SK-N-SH treated with all-trans-retinoic acid at 6 μM for 48 hours (cell line): Measurements from ENCODE around the gene MCCD1.
A peak's percentile ranks its signal among the peaks of the same experiment; 100 is the strongest.
"Not testable (repeated sequence)": the region's sequence is repeated elsewhere in the genome, so short reads cannot be mapped to it uniquely, and the experiment has no call there.

Source experiments
- ATAC-seq: fragments of 200-7000 bp; cut with Tn5 transposase; 3 replicates; pipeline ENCODE4 v1.9.1; 2020; ENCODE audit warnings: mild to moderate bottlenecking, moderate library complexity
- ARNTL ChIP-seq: fragments of 450-650 bp; formaldehyde crosslinking; IDR thresholded peaks from 2 replicates; pipeline ENCODE4 v1.5.0; 2020; ENCODE audit warnings: low read depth, mild to moderate bottlenecking, moderate library complexity, borderline replicate concordance
- BACH2 ChIP-seq: fragments of 250-450 bp; sonication (Bioruptor Pico); IDR thresholded peaks from 2 replicates; pipeline ENCODE4 v1.9.0; 2021; ENCODE audit warnings: mild to moderate bottlenecking, borderline replicate concordance
- CSDC2 ChIP-seq: fragments of 250-450 bp; sonication (Bioruptor Pico); IDR thresholded peaks from 2 replicates; pipeline ENCODE4 v1.5.0; 2020; ENCODE audit warnings: mild to moderate bottlenecking, moderate library complexity
- GLIS3 ChIP-seq: fragments of 250-450 bp; sonication (Bioruptor Pico); IDR thresholded peaks from 2 replicates; pipeline ENCODE4 v1.5.0; 2020; ENCODE audit warnings: mild to moderate bottlenecking, moderate library complexity
- ISL1 ChIP-seq: fragments of 250-450 bp; sonication (Bioruptor Pico); IDR thresholded peaks from 2 replicates; pipeline ENCODE4 v2.1.2; 2022; ENCODE audit warnings: mild to moderate bottlenecking, moderate library complexity
- OSR1 ChIP-seq: fragments of 250-450 bp; sonication (Bioruptor Pico); IDR thresholded peaks from 2 replicates; pipeline ENCODE4 v1.8.0; 2022; ENCODE audit warnings: moderate library complexity, mild to moderate bottlenecking, inconsistent platforms
- PPARA ChIP-seq: fragments of 250-450 bp; sonication (Bioruptor Pico); IDR thresholded peaks from 2 replicates; pipeline ENCODE4 v1.5.0; 2020; ENCODE audit warnings: mild to moderate bottlenecking, borderline replicate concordance
- RARB ChIP-seq: fragments of 250-450 bp; sonication (Bioruptor Pico); IDR thresholded peaks from 2 replicates; pipeline ENCODE4 v1.8.0; 2021; ENCODE audit warnings: mild to moderate bottlenecking, moderate library complexity
- SNAI2 ChIP-seq: fragments of 250-450 bp; sonication (Bioruptor Pico); IDR thresholded peaks from 2 replicates; pipeline ENCODE4 v1.5.0; 2020; ENCODE audit warnings: mild to moderate bottlenecking, moderate library complexity
- TCF4 ChIP-seq: fragments of 250-450 bp; sonication (Bioruptor Pico); IDR thresholded peaks from 2 replicates; pipeline ENCODE4 v1.8.0; 2021; ENCODE audit warnings: mild to moderate bottlenecking, moderate library complexity, borderline replicate concordance
- ZC3H10 ChIP-seq: fragments of 250-450 bp; sonication (Bioruptor Pico); IDR thresholded peaks from 2 replicates; pipeline ENCODE4 v1.5.1; 2021; ENCODE audit warnings: mild to moderate bottlenecking, moderate library complexity
- ZFP3 ChIP-seq: fragments of 250-450 bp; sonication (Bioruptor Pico); IDR thresholded peaks from 2 replicates; pipeline ENCODE4 v1.5.0; 2020; ENCODE audit warnings: mild to moderate bottlenecking, moderate library complexity
- ZNF565 ChIP-seq: fragments of 450-650 bp; formaldehyde crosslinking; conservative IDR thresholded peaks from 2 replicates; pipeline ENCODE4 v1.5.0; 2020; ENCODE audit warnings: low read depth, mild to moderate bottlenecking, moderate library complexity
- ZNF70 ChIP-seq: fragments of 450-650 bp; formaldehyde crosslinking; IDR thresholded peaks from 2 replicates; pipeline ENCODE4 v1.5.0; 2020; ENCODE audit warnings: mild to moderate bottlenecking, moderate library complexity
- ZNF8 ChIP-seq: fragments of 450-650 bp; formaldehyde crosslinking; IDR thresholded peaks from 2 replicates; pipeline ENCODE4 v1.5.0; 2020; ENCODE audit warnings: mild to moderate bottlenecking, moderate library complexity
- TF ChIP-seq, protein P1 (sequence below): fragments of 250-450 bp; sonication (Bioruptor Pico); IDR thresholded peaks from 2 replicates; pipeline ENCODE4 v1.5.1; 2021; ENCODE audit warnings: mild to moderate bottlenecking, moderate library complexity
- TF ChIP-seq, protein P2 (sequence below): fragments of 250-450 bp; sonication (Bioruptor Pico); IDR thresholded peaks from 2 replicates; pipeline ENCODE4 v1.5.1; 2020; ENCODE audit warnings: low read depth, mild to moderate bottlenecking, moderate library complexity
- TF ChIP-seq, protein P3 (sequence below): fragments of 250-450 bp; sonication (Bioruptor Pico); IDR thresholded peaks from 2 replicates; pipeline ENCODE4 v1.8.0; 2020; ENCODE audit warnings: mild to moderate bottlenecking, moderate library complexity, borderline replicate concordance
- TF ChIP-seq, protein P4 (sequence below): fragments of 250-450 bp; sonication (Bioruptor Pico); IDR thresholded peaks from 2 replicates; pipeline ENCODE4 v1.5.0; 2020; ENCODE audit warnings: mild to moderate bottlenecking, moderate library complexity

MCCD1 gene

DNA sequence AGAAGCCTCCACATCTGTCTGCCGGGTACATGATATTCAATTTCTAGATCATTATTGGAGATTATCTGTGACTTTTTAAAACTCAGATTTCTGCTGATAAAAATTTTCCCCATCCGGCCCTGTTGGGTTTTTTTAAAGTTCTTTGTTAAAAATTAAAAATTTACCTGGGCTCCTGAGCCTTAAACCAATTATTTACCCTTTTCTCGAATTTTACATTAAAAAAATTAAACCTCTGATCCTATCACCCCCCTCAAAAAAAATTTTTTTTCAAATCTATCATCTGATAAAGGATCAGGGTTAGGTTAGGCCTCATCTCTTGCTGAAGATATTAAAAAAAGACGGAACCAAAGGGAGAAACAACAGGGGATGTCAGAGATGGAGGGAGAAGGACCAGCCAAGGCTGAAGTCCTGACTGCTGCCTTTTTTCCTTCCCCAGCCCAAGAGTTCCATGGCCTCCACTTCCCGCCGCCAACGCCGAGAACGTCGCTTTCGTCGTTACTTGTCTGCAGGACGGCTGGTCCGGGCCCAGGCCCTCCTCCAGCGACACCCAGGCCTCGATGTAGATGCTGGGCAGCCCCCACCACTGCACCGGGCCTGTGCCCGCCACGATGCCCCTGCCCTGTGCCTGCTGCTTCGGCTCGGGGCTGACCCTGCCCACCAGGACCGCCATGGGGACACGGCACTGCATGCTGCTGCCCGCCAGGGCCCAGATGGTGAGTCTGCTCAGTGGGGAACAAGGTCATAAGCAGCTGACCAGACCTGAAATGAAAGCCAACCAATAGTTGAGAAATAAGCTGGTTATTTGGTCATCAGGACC lies 19.2 kb downstream of the MCCD1 start:
- TF ChIP-seq ZNF565 (CRISPR knock-in tag) (no peak), ZNF8 (no peak), TCF4 (CRISPR knock-in tag) (no peak), BACH2 (CRISPR knock-in tag) (no peak), PPARA (CRISPR knock-in tag) (no peak), OSR1 (CRISPR knock-in tag) (no peak), ISL1 (CRISPR knock-in tag) (no peak), ZC3H10 (CRISPR knock-in tag) (no peak), CSDC2 (CRISPR knock-in tag) (peak; percentile 82; the same call in 1 of the 2 replicates)
- TF ChIP-seq, protein P1, sequence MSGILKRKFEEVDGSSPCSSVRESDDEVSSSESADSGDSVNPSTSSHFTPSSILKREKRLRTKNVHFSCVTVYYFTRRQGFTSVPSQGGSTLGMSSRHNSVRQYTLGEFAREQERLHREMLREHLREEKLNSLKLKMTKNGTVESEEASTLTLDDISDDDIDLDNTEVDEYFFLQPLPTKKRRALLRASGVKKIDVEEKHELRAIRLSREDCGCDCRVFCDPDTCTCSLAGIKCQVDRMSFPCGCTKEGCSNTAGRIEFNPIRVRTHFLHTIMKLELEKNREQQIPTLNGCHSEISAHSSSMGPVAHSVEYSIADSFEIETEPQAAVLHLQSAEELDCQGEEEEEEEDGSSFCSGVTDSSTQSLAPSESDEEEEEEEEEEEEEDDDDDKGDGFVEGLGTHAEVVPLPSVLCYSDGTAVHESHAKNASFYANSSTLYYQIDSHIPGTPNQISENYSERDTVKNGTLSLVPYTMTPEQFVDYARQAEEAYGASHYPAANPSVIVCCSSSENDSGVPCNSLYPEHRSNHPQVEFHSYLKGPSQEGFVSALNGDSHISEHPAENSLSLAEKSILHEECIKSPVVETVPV (CRISPR knock-in tag), result peak; percentile 25; the same call in 1 of the 2 replicates
- TF ChIP-seq, protein P2, sequence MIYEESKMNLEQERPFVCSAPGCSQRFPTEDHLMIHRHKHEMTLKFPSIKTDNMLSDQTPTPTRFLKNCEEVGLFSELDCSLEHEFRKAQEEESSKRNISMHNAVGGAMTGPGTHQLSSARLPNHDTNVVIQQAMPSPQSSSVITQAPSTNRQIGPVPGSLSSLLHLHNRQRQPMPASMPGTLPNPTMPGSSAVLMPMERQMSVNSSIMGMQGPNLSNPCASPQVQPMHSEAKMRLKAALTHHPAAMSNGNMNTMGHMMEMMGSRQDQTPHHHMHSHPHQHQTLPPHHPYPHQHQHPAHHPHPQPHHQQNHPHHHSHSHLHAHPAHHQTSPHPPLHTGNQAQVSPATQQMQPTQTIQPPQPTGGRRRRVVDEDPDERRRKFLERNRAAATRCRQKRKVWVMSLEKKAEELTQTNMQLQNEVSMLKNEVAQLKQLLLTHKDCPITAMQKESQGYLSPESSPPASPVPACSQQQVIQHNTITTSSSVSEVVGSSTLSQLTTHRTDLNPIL (CRISPR knock-in tag), result no peak
- ATAC-seq, result peak; percentile 6; the same call in 2 of the 3 replicates

DNA sequence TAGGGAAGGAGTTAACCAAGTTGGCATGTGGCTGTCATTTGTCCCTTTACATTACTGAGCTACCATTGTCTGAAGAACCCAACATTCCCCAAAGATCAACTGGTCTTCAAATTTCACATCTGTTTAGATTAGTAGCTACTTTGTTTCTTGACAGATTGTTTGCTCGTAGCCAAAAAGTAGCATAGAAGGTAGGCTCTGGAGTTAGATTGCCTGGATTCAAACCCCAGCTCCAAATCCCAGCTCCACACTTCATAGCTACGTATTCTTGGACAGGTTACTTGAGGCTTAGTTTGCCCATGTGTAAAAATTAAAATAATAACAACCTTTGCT lies 19.7 kb downstream of the MCCD1 start:
- TF ChIP-seq RARB (CRISPR knock-in tag) (no peak), ZNF565 (CRISPR knock-in tag) (no peak), SNAI2 (CRISPR knock-in tag) (no peak), ZFP3 (no peak)
- TF ChIP-seq, protein P3, sequence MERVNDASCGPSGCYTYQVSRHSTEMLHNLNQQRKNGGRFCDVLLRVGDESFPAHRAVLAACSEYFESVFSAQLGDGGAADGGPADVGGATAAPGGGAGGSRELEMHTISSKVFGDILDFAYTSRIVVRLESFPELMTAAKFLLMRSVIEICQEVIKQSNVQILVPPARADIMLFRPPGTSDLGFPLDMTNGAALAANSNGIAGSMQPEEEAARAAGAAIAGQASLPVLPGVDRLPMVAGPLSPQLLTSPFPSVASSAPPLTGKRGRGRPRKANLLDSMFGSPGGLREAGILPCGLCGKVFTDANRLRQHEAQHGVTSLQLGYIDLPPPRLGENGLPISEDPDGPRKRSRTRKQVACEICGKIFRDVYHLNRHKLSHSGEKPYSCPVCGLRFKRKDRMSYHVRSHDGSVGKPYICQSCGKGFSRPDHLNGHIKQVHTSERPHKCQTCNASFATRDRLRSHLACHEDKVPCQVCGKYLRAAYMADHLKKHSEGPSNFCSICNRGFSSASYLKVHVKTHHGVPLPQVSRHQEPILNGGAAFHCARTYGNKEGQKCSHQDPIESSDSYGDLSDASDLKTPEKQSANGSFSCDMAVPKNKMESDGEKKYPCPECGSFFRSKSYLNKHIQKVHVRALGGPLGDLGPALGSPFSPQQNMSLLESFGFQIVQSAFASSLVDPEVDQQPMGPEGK (CRISPR knock-in tag), result no peak
- TF ChIP-seq, protein P4, sequence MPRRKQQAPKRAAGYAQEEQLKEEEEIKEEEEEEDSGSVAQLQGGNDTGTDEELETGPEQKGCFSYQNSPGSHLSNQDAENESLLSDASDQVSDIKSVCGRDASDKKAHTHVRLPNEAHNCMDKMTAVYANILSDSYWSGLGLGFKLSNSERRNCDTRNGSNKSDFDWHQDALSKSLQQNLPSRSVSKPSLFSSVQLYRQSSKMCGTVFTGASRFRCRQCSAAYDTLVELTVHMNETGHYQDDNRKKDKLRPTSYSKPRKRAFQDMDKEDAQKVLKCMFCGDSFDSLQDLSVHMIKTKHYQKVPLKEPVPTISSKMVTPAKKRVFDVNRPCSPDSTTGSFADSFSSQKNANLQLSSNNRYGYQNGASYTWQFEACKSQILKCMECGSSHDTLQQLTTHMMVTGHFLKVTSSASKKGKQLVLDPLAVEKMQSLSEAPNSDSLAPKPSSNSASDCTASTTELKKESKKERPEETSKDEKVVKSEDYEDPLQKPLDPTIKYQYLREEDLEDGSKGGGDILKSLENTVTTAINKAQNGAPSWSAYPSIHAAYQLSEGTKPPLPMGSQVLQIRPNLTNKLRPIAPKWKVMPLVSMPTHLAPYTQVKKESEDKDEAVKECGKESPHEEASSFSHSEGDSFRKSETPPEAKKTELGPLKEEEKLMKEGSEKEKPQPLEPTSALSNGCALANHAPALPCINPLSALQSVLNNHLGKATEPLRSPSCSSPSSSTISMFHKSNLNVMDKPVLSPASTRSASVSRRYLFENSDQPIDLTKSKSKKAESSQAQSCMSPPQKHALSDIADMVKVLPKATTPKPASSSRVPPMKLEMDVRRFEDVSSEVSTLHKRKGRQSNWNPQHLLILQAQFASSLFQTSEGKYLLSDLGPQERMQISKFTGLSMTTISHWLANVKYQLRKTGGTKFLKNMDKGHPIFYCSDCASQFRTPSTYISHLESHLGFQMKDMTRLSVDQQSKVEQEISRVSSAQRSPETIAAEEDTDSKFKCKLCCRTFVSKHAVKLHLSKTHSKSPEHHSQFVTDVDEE (CRISPR knock-in tag), result no peak
- TF ChIP-seq, protein P1 (CRISPR knock-in tag), result no peak
- ATAC-seq, result no peak

DNA sequence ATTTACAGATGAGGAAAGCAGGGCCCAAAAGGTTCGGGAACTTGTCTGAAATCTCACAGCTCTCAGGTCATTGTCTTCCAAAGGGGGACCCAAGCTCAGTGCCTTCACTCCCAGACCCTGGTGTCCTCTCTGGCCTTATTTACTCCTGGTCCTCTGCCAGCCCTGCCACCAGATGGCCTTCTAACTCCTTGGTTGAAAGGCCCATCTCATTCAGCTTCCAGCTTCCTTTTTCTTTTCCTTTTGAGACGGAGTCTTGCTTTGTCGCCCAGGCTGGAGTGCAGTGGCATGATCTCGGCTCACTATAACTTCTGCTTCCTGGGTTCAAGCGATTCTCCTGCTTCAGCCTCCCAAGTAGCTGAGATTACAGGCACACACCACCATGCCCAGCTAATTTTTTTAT lies 22.6 kb downstream of the MCCD1 start:
- not testable (repeated sequence) for ATAC-seq

DNA sequence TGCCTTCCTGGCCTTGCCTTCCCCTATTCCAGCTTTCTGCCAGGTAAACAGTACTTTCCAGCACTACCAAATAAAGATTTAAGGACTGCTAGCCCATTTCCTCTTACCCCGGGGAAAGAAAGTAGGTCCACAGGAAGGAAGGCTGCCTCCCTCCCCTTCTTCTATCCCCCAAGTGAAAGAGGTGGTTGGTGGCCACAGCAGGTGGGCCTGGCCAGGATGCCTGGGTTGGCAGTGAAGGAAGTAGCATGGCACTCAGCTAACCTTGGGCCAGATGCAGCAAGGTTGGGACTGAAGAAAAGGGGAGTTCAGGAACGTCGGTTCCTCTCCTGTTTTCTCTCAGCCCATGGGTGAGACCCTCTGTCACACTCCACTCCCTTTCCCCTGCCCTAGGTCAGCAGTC lies 27.5 kb downstream of the MCCD1 start:
- ATAC-seq, result no peak
- TF ChIP-seq, protein P4 (CRISPR knock-in tag), result no peak
- TF ChIP-seq ZNF70 (CRISPR knock-in tag) (no peak), BACH2 (CRISPR knock-in tag) (no peak), ARNTL (CRISPR knock-in tag) (no peak), SNAI2 (CRISPR knock-in tag) (no peak), OSR1 (CRISPR knock-in tag) (no peak), ZFP3 (no peak), ZNF565 (CRISPR knock-in tag) (no peak), ZC3H10 (CRISPR knock-in tag) (no peak), GLIS3 (no peak)
- TF ChIP-seq, protein P2 (CRISPR knock-in tag), result no peak
- TF ChIP-seq, protein P1 (CRISPR knock-in tag), result no peak
